ENCODE results near the gene ARIH2.

DNA sequence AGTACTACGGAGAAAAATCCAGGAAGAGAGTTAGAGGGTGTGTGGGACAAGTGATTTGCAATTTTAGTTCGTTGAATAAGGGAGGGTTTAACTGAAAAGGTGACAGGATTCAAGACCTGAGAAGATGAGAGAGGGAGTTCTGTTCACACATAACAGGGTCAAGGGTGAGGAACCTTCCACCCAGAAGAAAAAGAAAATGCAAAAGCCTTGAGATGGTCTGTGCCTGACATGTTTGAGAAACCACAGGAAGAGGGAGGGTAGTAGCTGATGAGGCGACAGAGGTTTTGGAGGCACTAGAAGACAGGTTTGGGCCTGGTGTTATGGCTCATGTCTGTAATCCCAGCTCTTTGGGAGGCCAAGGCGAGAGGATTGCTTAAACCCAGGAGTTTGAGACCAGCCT is 19.4 kb upstream of the ARIH2 start:
- TF ChIP-seq POLR2A (IDR thresholded peaks at IDR 0.05; ENCODE audit: low read length) (no peak), GATA1 (IDR thresholded peaks at IDR 0.05; ENCODE audit: low read depth, low read length) (no peak)

All from erythroblast (primary cell).